Cardiac fibroblast (primary cell): ENCODE results near the gene NOP9.

Experiments
- DNase-seq, 2 donors: peaks; one replicate each; pipeline versions ENCODE4 v3.0.0 to v3.0.0-alpha.2; 2010; ENCODE audit warnings: low read depth in 2 of 2
- H3K4me3 ChIP-seq, 2 donors: replicated peaks in 1 of 2; 1 replicate in 1 of 2; 2 replicates in 1 of 2; pipeline ENCODE4 v1.5.1; 2011; ENCODE audit warnings: low read depth in 2 of 2, low read length in 2 of 2, mild to moderate bottlenecking in 2 of 2, moderate library complexity in 1 of 2
- TF ChIP-seq, protein P1 (sequence below): IDR thresholded peaks from one replicate; pipeline ENCODE4 v1.5.1; 2011; ENCODE audit warnings: low read depth, mild to moderate bottlenecking, low read length, inconsistent platforms

The NOP9 gene

DNA sequence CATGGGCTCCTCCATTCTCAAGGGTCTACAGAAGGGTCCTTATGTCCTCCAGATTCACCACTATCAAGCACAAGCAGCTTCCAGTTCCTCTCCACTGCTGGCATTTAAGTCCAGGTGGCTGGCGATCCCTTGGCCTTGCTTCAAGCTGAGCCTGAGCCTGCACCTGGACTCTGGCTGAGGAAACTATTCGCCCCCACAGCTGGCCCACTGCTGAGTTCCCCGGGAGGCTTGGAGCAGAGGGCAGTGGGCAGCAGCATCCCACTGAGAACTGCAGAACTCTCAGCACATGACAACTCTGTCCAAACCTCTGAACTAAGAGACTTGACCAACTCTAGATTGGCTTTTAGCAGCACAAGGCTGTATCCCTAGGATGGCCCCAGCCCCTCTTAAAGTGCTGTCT is 16.9 kb upstream of the NOP9 start:
- no peak overlapping the region for H3K4me3 ChIP-seq
- TF ChIP-seq, protein P1, sequence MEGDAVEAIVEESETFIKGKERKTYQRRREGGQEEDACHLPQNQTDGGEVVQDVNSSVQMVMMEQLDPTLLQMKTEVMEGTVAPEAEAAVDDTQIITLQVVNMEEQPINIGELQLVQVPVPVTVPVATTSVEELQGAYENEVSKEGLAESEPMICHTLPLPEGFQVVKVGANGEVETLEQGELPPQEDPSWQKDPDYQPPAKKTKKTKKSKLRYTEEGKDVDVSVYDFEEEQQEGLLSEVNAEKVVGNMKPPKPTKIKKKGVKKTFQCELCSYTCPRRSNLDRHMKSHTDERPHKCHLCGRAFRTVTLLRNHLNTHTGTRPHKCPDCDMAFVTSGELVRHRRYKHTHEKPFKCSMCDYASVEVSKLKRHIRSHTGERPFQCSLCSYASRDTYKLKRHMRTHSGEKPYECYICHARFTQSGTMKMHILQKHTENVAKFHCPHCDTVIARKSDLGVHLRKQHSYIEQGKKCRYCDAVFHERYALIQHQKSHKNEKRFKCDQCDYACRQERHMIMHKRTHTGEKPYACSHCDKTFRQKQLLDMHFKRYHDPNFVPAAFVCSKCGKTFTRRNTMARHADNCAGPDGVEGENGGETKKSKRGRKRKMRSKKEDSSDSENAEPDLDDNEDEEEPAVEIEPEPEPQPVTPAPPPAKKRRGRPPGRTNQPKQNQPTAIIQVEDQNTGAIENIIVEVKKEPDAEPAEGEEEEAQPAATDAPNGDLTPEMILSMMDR, result no peak
- DNase-seq, result no peak

DNA sequence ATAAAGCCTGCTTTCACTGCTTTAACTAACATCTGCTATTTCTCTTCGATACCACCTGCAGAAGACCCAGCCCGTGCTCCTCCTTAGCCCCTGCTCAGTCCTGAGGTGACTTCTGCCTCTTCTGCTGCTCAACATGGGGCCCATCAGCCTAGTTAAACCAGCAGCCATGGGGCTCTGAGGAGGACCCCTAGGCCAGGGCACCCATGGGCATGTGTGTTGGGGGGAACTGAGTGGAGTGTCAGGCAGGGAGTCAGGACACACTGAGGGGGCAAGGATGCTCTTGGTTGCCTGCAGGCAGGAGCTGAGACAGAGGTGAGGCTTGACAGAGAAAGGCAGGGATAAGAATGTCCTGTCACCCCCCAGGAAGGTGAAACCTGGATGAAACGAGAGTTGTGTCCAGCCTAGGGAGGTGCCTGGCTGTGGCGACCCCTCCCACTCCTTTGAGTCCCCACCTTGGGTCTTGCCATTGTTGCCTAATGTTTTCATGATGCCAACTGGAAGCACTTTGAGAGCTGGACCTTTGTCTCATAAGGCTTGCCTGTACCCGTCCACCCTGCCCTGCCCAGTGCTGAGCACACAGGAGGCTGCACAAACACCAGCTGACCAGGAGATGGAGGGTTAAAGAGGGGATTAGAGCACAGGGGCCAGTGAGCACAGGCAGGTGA is 15.7 kb upstream of the NOP9 start:
- no peak overlapping the region for H3K4me3 ChIP-seq
- TF ChIP-seq, protein P1, result no peak
- DNase-seq, result no peak

DNA sequence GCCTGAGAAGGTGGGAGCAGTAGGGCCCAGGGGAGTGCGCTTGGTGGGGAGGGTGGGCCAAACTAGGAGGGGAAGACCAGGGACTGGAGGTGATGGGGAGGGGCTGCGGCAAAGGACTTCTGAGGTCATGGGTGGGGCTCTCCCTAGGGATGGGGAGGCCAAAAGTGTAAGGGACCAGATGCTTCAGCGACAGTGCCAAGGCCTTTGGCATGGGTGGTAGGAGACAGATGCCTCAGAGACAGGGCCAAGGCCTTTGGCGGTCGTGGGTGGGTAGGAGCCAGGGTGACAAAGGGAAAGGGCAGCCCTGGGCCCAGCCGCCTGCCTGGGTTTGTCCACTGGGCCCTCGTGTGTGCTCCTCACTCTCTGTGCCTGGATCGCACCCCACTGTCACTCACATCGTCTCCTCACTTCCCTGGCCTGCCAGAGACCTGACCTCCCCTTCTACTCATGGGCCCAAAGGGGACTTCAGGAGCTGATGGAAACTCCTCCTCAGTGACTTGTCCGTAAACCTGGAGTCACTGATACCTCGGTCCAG is 15.1 kb upstream of the NOP9 start:
- DNase-seq, result no peak
- no peak overlapping the region for H3K4me3 ChIP-seq
- TF ChIP-seq, protein P1, result no peak

DNA sequence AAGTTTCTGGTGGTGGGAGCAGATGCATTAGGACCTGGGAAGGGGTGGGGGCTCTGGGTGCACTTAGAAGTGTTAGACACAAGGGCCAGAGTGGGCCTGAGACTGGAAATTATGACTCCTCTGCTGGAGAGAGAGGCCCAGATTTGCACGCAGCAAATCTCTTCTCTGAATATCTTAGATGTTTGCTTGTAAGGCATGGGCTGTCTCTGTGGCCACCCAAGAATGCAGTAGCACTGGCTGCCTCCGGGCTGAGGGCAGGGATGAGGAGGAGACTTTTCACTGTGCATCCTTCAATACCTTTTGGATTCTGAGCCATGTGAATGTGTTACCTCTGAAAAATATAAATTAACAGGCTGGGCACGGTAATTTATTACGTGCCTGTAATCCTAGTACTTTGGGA is 14.3 kb upstream of the NOP9 start:
- no peak for DNase-seq
- TF ChIP-seq, protein P1, result no peak
- H3K4me3 ChIP-seq, result no peak overlapping the region

DNA sequence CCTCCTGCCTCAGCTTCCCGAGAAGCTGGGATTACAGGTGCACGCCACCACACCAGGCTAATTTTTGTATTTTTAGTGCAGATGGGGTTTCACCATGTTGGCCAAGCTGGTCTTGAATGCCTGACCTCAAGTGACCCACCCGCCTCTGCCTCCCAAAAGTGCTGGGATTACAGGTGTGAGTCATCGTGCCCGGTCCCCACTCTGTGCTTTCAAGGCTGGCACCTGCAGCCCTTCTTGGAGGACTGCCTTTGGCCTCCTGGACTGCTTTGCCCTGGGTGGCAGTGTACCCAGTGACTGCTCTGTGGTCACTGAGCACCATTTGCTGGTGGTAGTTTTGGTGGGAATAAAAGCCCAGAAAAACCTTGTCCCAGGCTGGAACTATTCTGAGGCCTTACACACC is 12.7 kb upstream of the NOP9 start:
- no peak overlapping the region for H3K4me3 ChIP-seq
- no peak for DNase-seq
- TF ChIP-seq, protein P1, result no peak

DNA sequence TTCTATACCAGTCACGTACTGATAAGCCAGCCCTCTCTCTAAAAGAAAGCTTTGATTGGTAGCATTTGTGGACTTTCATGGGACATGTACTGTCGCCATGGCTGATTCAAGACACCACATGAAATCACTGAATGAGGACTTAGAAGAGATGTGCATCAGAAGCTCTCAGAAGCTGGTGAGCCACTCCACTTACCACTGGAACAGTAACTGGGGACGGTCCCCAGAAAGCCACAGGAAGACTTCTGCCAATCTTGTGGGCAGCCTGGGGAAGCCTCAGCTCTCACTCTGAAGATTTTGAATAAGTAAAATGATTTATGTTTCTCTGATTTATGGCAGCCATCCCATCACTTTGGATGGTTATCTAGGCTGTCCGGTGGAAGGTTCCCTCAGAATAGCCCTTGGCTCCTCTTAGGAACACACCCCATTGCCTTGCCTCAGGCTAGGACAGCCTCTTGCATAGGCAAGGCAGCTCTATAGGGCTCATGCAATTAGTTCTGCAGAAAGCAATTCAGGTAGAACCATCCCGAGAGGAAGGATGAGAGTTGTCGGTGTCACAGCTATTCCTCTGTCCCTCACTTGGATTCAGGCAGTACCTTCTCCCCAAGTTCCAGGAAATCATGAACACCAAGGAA is 9.9 kb upstream of the NOP9 start:
- DNase-seq, result no peak
- no peak overlapping the region for H3K4me3 ChIP-seq
- TF ChIP-seq, protein P1, result no peak
